Activated CD8-positive, alpha-beta T cell treated with anti-CD3 and anti-CD28 coated beads for 36 hours (primary cell): ENCODE results near the gene CREB1. TPM values are rescaled to one million over a fixed set of nuclear protein-coding genes. Genes with fewer than 3 reads are reported as not detected.

Source experiments
- ATAC-seq: fragments of 200-7000 bp; cut with Tn5 transposase; one replicate; pipeline ENCODE4 v1.10.0; 2021; ENCODE audit warnings: mild to moderate bottlenecking, moderate library complexity
- CTCF ChIA-PET: fragments of 350-600 bp; sonication (Branson Sonifier 250); formaldehyde crosslinking; loops from one replicate; lab custom pipeline; 2021; ENCODE audit warnings: antibody characterized with exemption; lab: Charles Lee
- POLR2A ChIA-PET: fragments of 350-600 bp; sonication (Branson Sonifier 250); formaldehyde crosslinking; loops from one replicate; lab custom pipeline; 2021; ENCODE audit warnings: antibody characterized with exemption; lab: Charles Lee
- DNase-seq: peaks from one replicate; pipeline ENCODE4 v3.0.0-alpha.2; 2020
- H3K27ac Mint-ChIP-seq: one replicate; pipeline ENCODE4 v1.8.0; 2021; ENCODE audit warnings: mild to moderate bottlenecking, mixed read lengths
- H3K27me3 Mint-ChIP-seq: one replicate; pipeline ENCODE4 v1.8.0; 2021; ENCODE audit warnings: mixed read lengths
- H3K36me3 Mint-ChIP-seq: one replicate; pipeline ENCODE4 v1.8.0; 2021; ENCODE audit warnings: low read depth, mixed read lengths
- H3K4me1 Mint-ChIP-seq: one replicate; pipeline ENCODE4 v1.8.0; 2021; ENCODE audit warnings: low read depth, mixed read lengths
- H3K4me3 Mint-ChIP-seq: one replicate; pipeline ENCODE4 v1.8.0; 2021; ENCODE audit warnings: mild to moderate bottlenecking, moderate library complexity, mixed read lengths
- H3K9me3 Mint-ChIP-seq: one replicate; pipeline ENCODE4 v1.8.0; 2021; ENCODE audit warnings: mixed read lengths
- intact Hi-C: fragments of 100-400 bp; cut with micrococcal nuclease; formaldehyde crosslinking; loops from one replicate; pipeline ENCODE4 v1.10.0; 2022
- total RNA-seq, 2 experiments: library from RNA; stranded (reverse); gene quantifications; one replicate each; pipeline ENCODE4 v1.2.3, GENCODE V29; 2021
- TF ChIP-seq, protein P1 (sequence below): fragments of 200-600 bp; IDR thresholded peaks from one replicate; pipeline ENCODE4 v1.8.0; 2022; ENCODE audit warnings: antibody characterized with exemption, mild to moderate bottlenecking

CREB1 gene
- total RNA-seq, 2 experiments from 2014 or later = 92.8 to 95.8 TPM

DNA sequence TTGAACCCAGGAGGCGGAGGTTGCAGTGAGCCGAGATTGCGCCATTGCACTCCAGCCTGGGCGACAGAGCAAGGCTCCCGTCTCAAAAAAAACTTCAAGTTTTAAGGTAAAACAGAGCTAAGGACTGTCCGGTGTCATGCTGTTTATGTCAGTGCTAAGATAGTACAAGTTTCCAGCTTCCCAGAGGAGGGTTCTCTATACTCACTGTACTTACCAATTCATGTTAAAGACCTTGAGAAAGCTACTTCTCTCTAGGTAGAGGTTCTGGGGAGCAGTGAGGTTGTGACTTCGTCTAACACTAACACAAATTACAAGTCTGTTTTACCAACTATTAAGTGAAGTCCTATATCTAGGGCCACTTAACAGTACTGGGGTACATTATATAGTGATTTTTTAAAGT, 76.6 kb downstream of the CREB1 start:
- Mint-ChIP-seq H3K27me3 (no peaks in the 10 kb centered on the region), H3K36me3 (peaks cover 27% of the 10 kb centered on the region), H3K9me3 (no peaks in the 10 kb centered on the region), H3K4me1 (peaks cover 14% of the 10 kb centered on the region), H3K4me3 (no peak overlapping the region), H3K27ac (no peak overlapping the region)
- ATAC-seq (no peak), DNase-seq (no peak)
- POLR2A ChIA-PET = no interaction called here
- CTCF ChIA-PET = no interaction called here
- intact Hi-C loops = no loop called here
- TF ChIP-seq, protein P1, sequence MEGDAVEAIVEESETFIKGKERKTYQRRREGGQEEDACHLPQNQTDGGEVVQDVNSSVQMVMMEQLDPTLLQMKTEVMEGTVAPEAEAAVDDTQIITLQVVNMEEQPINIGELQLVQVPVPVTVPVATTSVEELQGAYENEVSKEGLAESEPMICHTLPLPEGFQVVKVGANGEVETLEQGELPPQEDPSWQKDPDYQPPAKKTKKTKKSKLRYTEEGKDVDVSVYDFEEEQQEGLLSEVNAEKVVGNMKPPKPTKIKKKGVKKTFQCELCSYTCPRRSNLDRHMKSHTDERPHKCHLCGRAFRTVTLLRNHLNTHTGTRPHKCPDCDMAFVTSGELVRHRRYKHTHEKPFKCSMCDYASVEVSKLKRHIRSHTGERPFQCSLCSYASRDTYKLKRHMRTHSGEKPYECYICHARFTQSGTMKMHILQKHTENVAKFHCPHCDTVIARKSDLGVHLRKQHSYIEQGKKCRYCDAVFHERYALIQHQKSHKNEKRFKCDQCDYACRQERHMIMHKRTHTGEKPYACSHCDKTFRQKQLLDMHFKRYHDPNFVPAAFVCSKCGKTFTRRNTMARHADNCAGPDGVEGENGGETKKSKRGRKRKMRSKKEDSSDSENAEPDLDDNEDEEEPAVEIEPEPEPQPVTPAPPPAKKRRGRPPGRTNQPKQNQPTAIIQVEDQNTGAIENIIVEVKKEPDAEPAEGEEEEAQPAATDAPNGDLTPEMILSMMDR = no peak

DNA sequence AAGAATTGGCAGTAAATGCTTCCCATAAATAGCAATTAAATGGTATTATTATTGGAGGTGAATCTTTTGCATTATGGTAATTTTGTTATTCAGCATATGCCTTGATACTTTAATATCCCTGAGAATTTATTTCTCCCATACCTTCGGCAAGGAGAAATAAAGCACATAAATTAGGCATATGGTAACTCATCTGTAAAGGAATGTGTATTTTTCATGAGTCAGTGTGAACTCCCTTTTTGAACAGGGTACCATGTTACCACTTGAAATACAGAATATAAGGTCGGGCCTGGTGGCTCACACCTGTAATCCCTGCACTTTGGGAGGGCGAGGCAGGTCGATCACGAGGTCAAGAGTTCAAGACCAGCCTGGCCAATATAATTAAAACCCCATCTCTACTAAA, 77.1 kb downstream of the CREB1 start:
- ChIA-PET POLR2A (no interaction called here), CTCF (no interaction called here)
- H3K27me3 Mint-ChIP-seq = no peaks in the 10 kb centered on the region
- ATAC-seq = no peak
- intact Hi-C loops = no loop called here
- no peak overlapping the region for H3K27ac Mint-ChIP-seq
- H3K9me3 Mint-ChIP-seq = no peaks in the 10 kb centered on the region
- H3K4me3 Mint-ChIP-seq = no peak overlapping the region
- H3K4me1 Mint-ChIP-seq = peaks cover 10% of the 10 kb centered on the region
- DNase-seq = no peak
- TF ChIP-seq, protein P1 = no peak
- peaks cover 24% of the 10 kb centered on the region for H3K36me3 Mint-ChIP-seq

DNA sequence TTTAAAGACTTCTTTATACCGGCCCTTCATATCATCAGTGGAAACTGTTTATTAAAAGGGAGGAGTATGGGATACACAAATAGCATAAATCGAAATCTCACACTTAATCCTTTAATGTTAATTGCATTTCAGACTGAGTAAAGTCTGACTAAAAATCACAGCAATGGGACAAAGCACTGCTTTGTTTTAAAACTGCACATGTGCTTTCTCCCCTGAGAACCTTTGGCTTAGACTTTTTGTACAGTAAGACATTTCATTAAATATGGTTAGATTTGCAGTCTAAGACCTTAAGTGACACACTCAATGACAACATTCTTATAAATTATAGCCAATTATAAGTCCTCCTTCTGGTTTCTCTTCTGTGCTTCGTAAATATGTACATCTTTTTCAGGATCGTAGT, 83.0 kb downstream of the CREB1 start:
- DNase-seq (no peak), ATAC-seq (no peak)
- H3K9me3 Mint-ChIP-seq = no peaks in the 10 kb centered on the region
- POLR2A ChIA-PET = interaction anchor here (0.9 kb wide), 1 partner anchor 12 kb away, joined by 4 read pairs; the partner anchor contains the start of gene METTL21A
- intact Hi-C loops = no loop called here
- TF ChIP-seq, protein P1 = no peak
- H3K36me3 Mint-ChIP-seq = peaks cover 48% of the 10 kb centered on the region
- CTCF ChIA-PET = interaction anchor here (1.0 to 1.2 kb wide), 2 partner anchors 13 kb away, joined by 3 to 4 read pairs; partner anchors contain the start of gene METTL21A
- no peak overlapping the region for H3K4me3 Mint-ChIP-seq
- no peak overlapping the region for H3K27ac Mint-ChIP-seq
- no peaks in the 10 kb centered on the region for H3K27me3 Mint-ChIP-seq
- peaks cover 5% of the 10 kb centered on the region for H3K4me1 Mint-ChIP-seq

DNA sequence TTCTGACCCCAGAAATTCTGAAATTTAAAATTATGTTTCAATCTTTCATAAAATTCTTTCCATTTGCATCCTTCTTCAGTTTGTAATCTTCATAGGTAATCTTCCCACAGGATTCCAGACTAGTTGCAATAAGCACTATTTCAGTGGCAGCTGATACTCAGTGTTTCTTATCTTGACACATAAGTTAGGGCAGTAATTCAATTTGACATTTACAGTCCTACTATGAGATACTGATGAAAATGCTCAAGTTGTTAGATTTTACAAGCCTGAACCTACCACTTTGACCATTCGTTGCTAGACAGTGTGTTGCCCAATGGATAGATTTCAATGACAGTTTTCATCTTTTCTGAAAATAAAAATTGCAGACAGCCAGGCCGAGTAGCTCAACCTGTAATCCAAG, 85.1 kb downstream of the CREB1 start:
- Mint-ChIP-seq H3K4me1 (peaks cover 8% of the 10 kb centered on the region), H3K4me3 (no peak overlapping the region), H3K9me3 (no peaks in the 10 kb centered on the region), H3K27ac (no peak overlapping the region), H3K27me3 (no peaks in the 10 kb centered on the region), H3K36me3 (peaks cover 43% of the 10 kb centered on the region)
- CTCF ChIA-PET = no interaction called here
- no peak for DNase-seq
- POLR2A ChIA-PET = no interaction called here
- TF ChIP-seq, protein P1 = no peak
- no peak for ATAC-seq
- intact Hi-C loops = no loop called here

DNA sequence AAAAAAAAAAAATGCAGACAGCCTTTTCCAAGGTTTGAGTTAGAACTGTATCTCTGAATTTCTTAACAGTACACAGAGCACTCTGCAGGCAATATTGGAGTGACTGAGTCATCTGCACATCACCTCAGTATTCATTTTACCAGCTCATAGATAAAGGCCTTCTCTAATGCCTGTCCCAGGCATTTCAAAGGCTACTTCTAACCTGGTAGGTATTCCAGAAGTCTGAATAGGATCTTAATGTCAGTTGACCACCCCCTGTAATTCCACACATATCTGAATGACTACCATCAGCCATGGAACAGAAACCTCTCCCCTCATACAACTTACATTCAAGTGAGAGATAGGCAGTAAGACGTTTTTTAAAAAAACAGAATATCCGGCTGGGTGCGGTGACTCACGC, 86.4 kb downstream of the CREB1 start:
- peaks cover 20% of the 10 kb centered on the region for H3K4me1 Mint-ChIP-seq

More for the DNA sequence above, 86.4 kb downstream of the CREB1 start:
- no peak for ATAC-seq
- intact Hi-C loops = no loop called here
- no peaks in the 10 kb centered on the region for H3K9me3 Mint-ChIP-seq
- peaks cover 55% of the 10 kb centered on the region for H3K36me3 Mint-ChIP-seq
- H3K27me3 Mint-ChIP-seq = no peaks in the 10 kb centered on the region
- POLR2A ChIA-PET = no interaction called here
- CTCF ChIA-PET = no interaction called here
- DNase-seq = no peak
- H3K27ac Mint-ChIP-seq = no peak overlapping the region
- no peak overlapping the region for H3K4me3 Mint-ChIP-seq
- TF ChIP-seq, protein P1 = no peak
